Smooth muscle cell (in vitro differentiated cells): Measurements from ENCODE around the gene TMEM231. TPM values are rescaled to one million over a fixed set of nuclear protein-coding genes. Genes with fewer than 3 reads are reported as not detected.

Experiments used
- DNase-seq: peaks from one replicate; lab custom pipeline; 2025; ENCODE audit not compliant: unreplicated experiment; lab: John Stamatoyannopoulos, UW
- H2AFZ ChIP-seq: fragments of 200-600 bp; sonication (generic); 2 replicates; pipeline ENCODE4 v1.6.0; 2016; ENCODE audit warnings: antibody characterized with exemption, low read depth, mild to moderate bottlenecking
- H3F3A ChIP-seq: fragments of 200-600 bp; sonication (generic); 2 replicates; pipeline ENCODE4 v1.6.0; 2017; ENCODE audit warnings: antibody characterized with exemption, low read depth
- H3K27ac ChIP-seq: fragments of 200-600 bp; sonication (generic); 2 replicates; pipeline ENCODE4 v1.5.1; 2016; ENCODE audit warnings: low read depth, mild to moderate bottlenecking
- H3K27me3 ChIP-seq: fragments of 200-600 bp; sonication (generic); 2 replicates; pipeline ENCODE4 v1.6.1; 2016; ENCODE audit warnings: low read depth, mild to moderate bottlenecking
- H3K36me3 ChIP-seq: fragments of 200-600 bp; sonication (generic); 2 replicates; pipeline ENCODE4 v1.5.1; 2016; ENCODE audit warnings: low read depth
- H3K4me1 ChIP-seq: fragments of 200-600 bp; sonication (generic); 2 replicates; pipeline ENCODE4 v1.5.1; 2016; ENCODE audit warnings: low read depth
- H3K4me2 ChIP-seq: fragments of 200-600 bp; sonication (generic); 2 replicates; pipeline ENCODE4 v1.6.0; 2016; ENCODE audit warnings: mild to moderate bottlenecking
- H3K4me3 ChIP-seq: fragments of 200-600 bp; sonication (generic); 2 replicates; pipeline ENCODE4 v1.5.1; 2016; ENCODE audit warnings: mild to moderate bottlenecking
- H3K79me2 ChIP-seq: fragments of 200-600 bp; sonication (generic); 2 replicates; pipeline ENCODE4 v1.6.0; 2016; ENCODE audit warnings: low read depth, mild to moderate bottlenecking
- H3K9ac ChIP-seq: fragments of 200-600 bp; sonication (generic); 2 replicates; pipeline ENCODE4 v1.6.0; 2016; ENCODE audit warnings: low read depth
- H3K9me3 ChIP-seq: fragments of 200-600 bp; sonication (generic); replicated peaks from 2 replicates; pipeline ENCODE4 v1.5.1; 2016; ENCODE audit warnings: low read depth
- H4K20me1 ChIP-seq: fragments of 200-600 bp; sonication (generic); 2 replicates; pipeline ENCODE4 v1.6.0; 2016; ENCODE audit warnings: low read depth
- WGBS: methylation state at CpG from one replicate; pipeline ENCODE4 v1.1.7; 2016; ENCODE audit warnings: low lambda C conversion rate; 5-methylcytosine and 5-hydroxymethylcytosine counted together
- polyA plus RNA-seq: library from polyadenylated mRNA; unstranded; fragments of >200 nt; fragmentation: Nextera tagmentation; extraction: Ambion mirVana; gene quantifications from 2 replicates; pipeline ENCODE4 v1.2.1, GENCODE V29; 2016
- total RNA-seq: library from RNA; depleted of rRNA; stranded (reverse); fragments of >200 nt; gene quantifications from 2 replicates; pipeline ENCODE4 v1.2.3, GENCODE V29; 2014
- TF ChIP-seq, protein P1 (sequence below): fragments of 200-600 bp; sonication (generic); IDR thresholded peaks from 2 replicates; pipeline ENCODE4 v1.5.1; 2017; ENCODE audit warnings: borderline replicate concordance, mild to moderate bottlenecking, antibody characterized with exemption; ENCODE audit not compliant: insufficient read depth, poor library complexity, severe bottlenecking

Gene TMEM231
- total and polyA plus RNA-seq, 2 experiments from 2014 or later: 11.8 to 17.0 TPM

GRCh38 chr16:75578725-75579124, 22.7 kb upstream of the TMEM231 start:
- TF ChIP-seq, protein P1, sequence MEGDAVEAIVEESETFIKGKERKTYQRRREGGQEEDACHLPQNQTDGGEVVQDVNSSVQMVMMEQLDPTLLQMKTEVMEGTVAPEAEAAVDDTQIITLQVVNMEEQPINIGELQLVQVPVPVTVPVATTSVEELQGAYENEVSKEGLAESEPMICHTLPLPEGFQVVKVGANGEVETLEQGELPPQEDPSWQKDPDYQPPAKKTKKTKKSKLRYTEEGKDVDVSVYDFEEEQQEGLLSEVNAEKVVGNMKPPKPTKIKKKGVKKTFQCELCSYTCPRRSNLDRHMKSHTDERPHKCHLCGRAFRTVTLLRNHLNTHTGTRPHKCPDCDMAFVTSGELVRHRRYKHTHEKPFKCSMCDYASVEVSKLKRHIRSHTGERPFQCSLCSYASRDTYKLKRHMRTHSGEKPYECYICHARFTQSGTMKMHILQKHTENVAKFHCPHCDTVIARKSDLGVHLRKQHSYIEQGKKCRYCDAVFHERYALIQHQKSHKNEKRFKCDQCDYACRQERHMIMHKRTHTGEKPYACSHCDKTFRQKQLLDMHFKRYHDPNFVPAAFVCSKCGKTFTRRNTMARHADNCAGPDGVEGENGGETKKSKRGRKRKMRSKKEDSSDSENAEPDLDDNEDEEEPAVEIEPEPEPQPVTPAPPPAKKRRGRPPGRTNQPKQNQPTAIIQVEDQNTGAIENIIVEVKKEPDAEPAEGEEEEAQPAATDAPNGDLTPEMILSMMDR: no peak
- Histone ChIP-seq H3K27ac (peak overlapping the region; percentile 38), H3K4me1 (no peaks in the 10 kb centered on the region), H2AFZ (no peak overlapping the region), H3K9me3 (no peaks in the 10 kb centered on the region), H3K4me2 (no peak overlapping the region), H3K27me3 (no peaks in the 10 kb centered on the region), H3K36me3 (peaks cover 21% of the 10 kb centered on the region), H3F3A (no peaks in the 10 kb centered on the region), H4K20me1 (peaks cover 31% of the 10 kb centered on the region), H3K79me2 (no peaks in the 10 kb centered on the region), H3K4me3 (no peak overlapping the region), H3K9ac (no peak overlapping the region)
- no peak for DNase-seq
- 89% methylated on average over 2 of the region's 2 CpGs for WGBS

GRCh38 chr16:75578212-75578611, 22.2 kb upstream of the TMEM231 start:
- Histone ChIP-seq H4K20me1 (peaks cover 36% of the 10 kb centered on the region), H3K9ac (no peak overlapping the region), H3K4me2 (no peak overlapping the region), H3K4me1 (no peaks in the 10 kb centered on the region), H3K79me2 (no peaks in the 10 kb centered on the region), H3K27ac (no peak overlapping the region), H3K27me3 (no peaks in the 10 kb centered on the region), H3K4me3 (no peak overlapping the region), H3K36me3 (peaks cover 21% of the 10 kb centered on the region), H2AFZ (no peak overlapping the region), H3F3A (no peaks in the 10 kb centered on the region), H3K9me3 (no peaks in the 10 kb centered on the region)
- 97% methylated on average over 7 of the region's 7 CpGs for WGBS
- DNase-seq: no peak
- TF ChIP-seq, protein P1: no peak

- no peaks in the 10 kb centered on the region for H3K9me3 ChIP-seq
- TF ChIP-seq, protein P1: no peak
- H3K36me3 ChIP-seq: peaks cover 21% of the 10 kb centered on the region
Measured at GRCh38 chr16:75576384-75576811, 20.3 kb upstream of the TMEM231 start.

GRCh38 chr16:75575958-75576357, 19.9 kb upstream of the TMEM231 start:
- H3K4me2 ChIP-seq: no peak overlapping the region
- no peak for DNase-seq
- no peak overlapping the region for H3K9ac ChIP-seq
- H3K9me3 ChIP-seq: no peaks in the 10 kb centered on the region
- TF ChIP-seq, protein P1: no peak
- H4K20me1 ChIP-seq: peaks cover 59% of the 10 kb centered on the region
- H3K27me3 ChIP-seq: no peaks in the 10 kb centered on the region
- no peaks in the 10 kb centered on the region for H3F3A ChIP-seq
- H2AFZ ChIP-seq: no peak overlapping the region
- H3K4me1 ChIP-seq: no peaks in the 10 kb centered on the region
- no peaks in the 10 kb centered on the region for H3K79me2 ChIP-seq
- no peak overlapping the region for H3K4me3 ChIP-seq
- H3K36me3 ChIP-seq: peaks cover 21% of the 10 kb centered on the region
- WGBS: 80% methylated on average over 3 of the region's 3 CpGs
- no peak overlapping the region for H3K27ac ChIP-seq

More at GRCh38 chr16:75576384-75576811, 20.3 kb upstream of the TMEM231 start:
- no peaks in the 10 kb centered on the region for H3K27me3 ChIP-seq
- WGBS: 85% methylated on average over 3 of the region's 3 CpGs
- no peak for DNase-seq
- no peaks in the 10 kb centered on the region for H3K4me1 ChIP-seq
- no peak overlapping the region for H3K4me3 ChIP-seq
- no peaks in the 10 kb centered on the region for H3K79me2 ChIP-seq
- peaks cover 54% of the 10 kb centered on the region for H4K20me1 ChIP-seq
- H3F3A ChIP-seq: no peaks in the 10 kb centered on the region
- no peak overlapping the region for H3K9ac ChIP-seq
- H3K4me2 ChIP-seq: no peak overlapping the region
- no peak overlapping the region for H2AFZ ChIP-seq
- H3K27ac ChIP-seq: no peak overlapping the region
